K562 (cell line): ENCODE measurements around the gene RAB6B. TPM values are rescaled to one million over a fixed set of nuclear protein-coding genes. Genes with fewer than 3 reads are reported as not detected.

Experiments
- BRD9 ChIP-seq: fragments of 450-650 bp; IDR thresholded peaks from 2 replicates; pipeline ENCODE4 v1.6.1; 2018; ENCODE audit warnings: low read depth; ENCODE audit not compliant: partially characterized antibody
- MGA ChIP-seq: fragments of 450-650 bp; IDR thresholded peaks from 2 replicates; pipeline ENCODE4 v1.6.1; 2016; ENCODE audit warnings: mild to moderate bottlenecking, moderate library complexity
- polyA plus RNA-seq, 8 experiments: library from polyadenylated mRNA; depleted of rRNA in 4 of 8; stranded (reverse) in 5 of 8; unstranded in 3 of 8; fragments of >200 nt; fragmentation: Nextera tagmentation in 2 of 8; fragmentation: Illumina TruSeq in 1 of 8; extraction: Ambion mirVana in 2 of 8; extraction: Trizol in 1 of 8; gene quantifications; 2 replicates each; pipeline versions ENCODE4 v1.2.1 to v1.2.3, GENCODE V29; 2011 to 2014; ENCODE audit warnings: inconsistent platforms in 1 of 8, missing spikeins in 1 of 8
- total RNA-seq, 7 experiments: library from RNA; depleted of rRNA in 6 of 7; stranded (reverse); fragments of >200 nt in 6 of 7; fragmentation: Illumina TruSeq in 2 of 7; extraction: Trizol in 2 of 7; gene quantifications; 2 replicates each; pipeline versions ENCODE4 v1.2.1 to v1.2.3, GENCODE V29; 2011 to 2021; ENCODE audit warnings: low replicate concordance in 1 of 7
- TF ChIP-seq, protein P1 (sequence below), 3 experiments: fragments of 200-800 bp in 1 of 3; fragments of 250-450 bp in 1 of 3; fragments of 450-650 bp in 1 of 3; sonication (Bioruptor Pico) in 1 of 3; sonication (Bioruptor generic) in 1 of 3; formaldehyde crosslinking in 1 of 3; IDR thresholded peaks; 2 replicates each; pipeline versions ENCODE4 v1.6.1 to v1.8.0; 2016 to 2022; ENCODE audit warnings: mild to moderate bottlenecking in 2 of 3, missing genetic modification characterization in 2 of 3, missing compliant biosample characterization in 1 of 3, moderate library complexity in 1 of 3

RAB6B gene
- total and polyA plus RNA-seq, 9 of the 15 experiments (the other 6 are each of a cell fraction or from before 2014, with no cell fraction given), result 0.60 to 18.1 (median 1.5) TPM

DNA sequence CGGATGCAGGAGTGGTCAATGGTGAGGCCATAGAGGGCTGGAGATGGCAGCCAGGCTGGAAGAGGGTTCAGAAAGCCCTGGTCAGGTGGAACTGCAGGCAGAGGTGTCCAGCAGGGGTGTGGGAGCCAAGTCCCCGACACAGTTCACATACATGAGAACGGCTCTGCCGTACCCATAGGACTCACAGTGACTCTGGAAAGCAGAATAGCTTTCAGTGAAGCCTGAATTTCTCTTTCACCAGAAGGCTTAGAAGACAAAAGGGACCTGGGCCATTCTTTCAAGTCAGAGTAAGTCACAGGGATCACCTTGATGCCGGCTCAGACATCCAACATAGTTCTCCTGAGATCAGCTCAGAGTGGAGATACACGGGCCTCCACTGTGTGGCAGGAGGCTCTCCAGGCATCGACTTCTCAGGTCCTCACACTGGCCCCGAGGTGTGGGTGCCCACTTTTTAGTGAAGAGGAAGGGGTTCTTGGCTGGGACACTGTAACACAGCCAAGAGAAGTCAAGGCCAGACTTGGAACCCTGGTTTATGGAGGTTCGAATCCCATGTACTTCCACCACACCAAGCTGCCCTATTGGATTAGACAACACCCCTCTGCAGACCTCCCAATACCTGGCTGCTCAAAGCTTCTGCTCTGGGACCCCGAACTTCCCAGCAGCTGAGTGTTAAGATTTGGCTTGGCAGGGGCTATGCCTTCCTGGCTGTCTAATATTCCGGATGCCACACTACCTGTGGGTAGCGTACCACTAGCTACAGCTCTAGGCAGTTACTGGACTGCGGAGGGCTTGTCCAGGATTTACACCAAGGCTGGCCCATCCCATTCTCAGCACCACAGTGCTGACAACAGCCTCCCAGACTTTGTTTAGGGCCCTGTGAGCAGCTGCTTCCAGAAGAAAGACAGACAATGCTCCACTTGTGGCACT is 40.4 kb upstream of the RAB6B start (continued):
- TF ChIP-seq MGA, result no peak
- TF ChIP-seq, protein P1, sequence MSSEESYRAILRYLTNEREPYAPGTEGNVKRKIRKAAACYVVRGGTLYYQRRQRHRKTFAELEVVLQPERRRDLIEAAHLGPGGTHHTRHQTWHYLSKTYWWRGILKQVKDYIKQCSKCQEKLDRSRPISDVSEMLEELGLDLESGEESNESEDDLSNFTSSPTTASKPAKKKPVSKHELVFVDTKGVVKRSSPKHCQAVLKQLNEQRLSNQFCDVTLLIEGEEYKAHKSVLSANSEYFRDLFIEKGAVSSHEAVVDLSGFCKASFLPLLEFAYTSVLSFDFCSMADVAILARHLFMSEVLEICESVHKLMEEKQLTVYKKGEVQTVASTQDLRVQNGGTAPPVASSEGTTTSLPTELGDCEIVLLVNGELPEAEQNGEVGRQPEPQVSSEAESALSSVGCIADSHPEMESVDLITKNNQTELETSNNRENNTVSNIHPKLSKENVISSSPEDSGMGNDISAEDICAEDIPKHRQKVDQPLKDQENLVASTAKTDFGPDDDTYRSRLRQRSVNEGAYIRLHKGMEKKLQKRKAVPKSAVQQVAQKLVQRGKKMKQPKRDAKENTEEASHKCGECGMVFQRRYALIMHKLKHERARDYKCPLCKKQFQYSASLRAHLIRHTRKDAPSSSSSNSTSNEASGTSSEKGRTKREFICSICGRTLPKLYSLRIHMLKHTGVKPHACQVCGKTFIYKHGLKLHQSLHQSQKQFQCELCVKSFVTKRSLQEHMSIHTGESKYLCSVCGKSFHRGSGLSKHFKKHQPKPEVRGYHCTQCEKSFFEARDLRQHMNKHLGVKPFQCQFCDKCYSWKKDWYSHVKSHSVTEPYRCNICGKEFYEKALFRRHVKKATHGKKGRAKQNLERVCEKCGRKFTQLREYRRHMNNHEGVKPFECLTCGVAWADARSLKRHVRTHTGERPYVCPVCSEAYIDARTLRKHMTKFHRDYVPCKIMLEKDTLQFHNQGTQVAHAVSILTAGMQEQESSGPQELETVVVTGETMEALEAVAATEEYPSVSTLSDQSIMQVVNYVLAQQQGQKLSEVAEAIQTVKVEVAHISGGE (CRISPR knock-in tag; IDR thresholded peaks at IDR 0.05), result no peak
- TF ChIP-seq BRD9, result no peak
